HAP-1 (cell line): ENCODE results near the gene CHCT1.
"Not testable (repeated sequence)": the region's sequence is repeated elsewhere in the genome, so short reads cannot be mapped to it uniquely, and the experiment has no call there.

Source experiments
- DNase-seq, 2 experiments: peaks; one replicate each; pipeline ENCODE4 v3.0.0-alpha.2; 2016 to 2020; ENCODE audit warnings: low spot score in 2 of 2
- H3K27me3 ChIP-seq: fragments of 250-450 bp; sonication (Bioruptor Pico); 2 replicates; pipeline ENCODE4 v1.5.1; 2020; ENCODE audit warnings: low read depth, mild to moderate bottlenecking, moderate library complexity
- H3K36me3 ChIP-seq: fragments of 250-450 bp; sonication (Bioruptor Pico); replicated peaks from 2 replicates; pipeline ENCODE4 v1.5.1; 2020; ENCODE audit warnings: mild to moderate bottlenecking
- H3K4me1 ChIP-seq: fragments of 250-450 bp; sonication (Bioruptor Pico); 2 replicates; pipeline ENCODE4 v1.5.1; 2020; ENCODE audit warnings: mild to moderate bottlenecking
- H3K4me3 ChIP-seq: fragments of 250-450 bp; sonication (Bioruptor Pico); 2 replicates; pipeline ENCODE4 v1.5.1; 2020; ENCODE audit warnings: mild to moderate bottlenecking, moderate library complexity
- H3K9me3 ChIP-seq: fragments of 250-450 bp; sonication (Bioruptor Pico); 2 replicates; pipeline ENCODE4 v1.5.1; 2020; ENCODE audit warnings: mild to moderate bottlenecking, moderate library complexity
- in situ Hi-C: fragments of 300-500 bp; cut with MboI; formaldehyde crosslinking; loops from 3 replicates; pipeline ENCODE4 v1.14.3; 2020; ENCODE audit warnings: low sequenced_read_pairs, inconsistent platforms, mixed read lengths

CHCT1 gene

GRCh38 chr17:60415146-60415545, 7.1 kb upstream of the CHCT1 start:
- DNase-seq, result no peak
- Histone ChIP-seq H3K27me3 (no peaks in the 10 kb centered on the region), H3K9me3 (peaks cover under 1% of the 10 kb centered on the region; the same call in 1 of the 2 replicates), H3K4me1 (no peaks in the 10 kb centered on the region; the same call in 1 of the 2 replicates), H3K36me3 (no peaks in the 10 kb centered on the region), H3K4me3 (no peak overlapping the region)
- in situ Hi-C loops, result loop anchor here (25.0 kb wide), 1 partner anchor 278 kb away; the partner anchor contains the start of gene CA4

GRCh38 chr17:60416368-60416925, 5.8 kb upstream of the CHCT1 start:
- DNase-seq, result no peak
- Histone ChIP-seq H3K4me3 (no peak overlapping the region), H3K27me3 (no peaks in the 10 kb centered on the region), H3K4me1 (peaks cover 5% of the 10 kb centered on the region; the same call in 1 of the 2 replicates), H3K9me3 (no peaks in the 10 kb centered on the region), H3K36me3 (no peaks in the 10 kb centered on the region)
- in situ Hi-C loops, result loop anchor here (25.0 kb wide), 1 partner anchor 279 kb away; the partner anchor contains the start of gene CA4

- H3K4me1 ChIP-seq, result peaks cover 10% of the 10 kb centered on the region
- in situ Hi-C loops, result loop anchor here (25.0 kb wide), 1 partner anchor 282 kb away; the partner anchor contains the start of gene CA4
- H3K36me3 ChIP-seq, H3K9me3 ChIP-seq, H3K4me3 ChIP-seq, H3K27me3 ChIP-seq, DNase-seq: not testable (repeated sequence)
Measured at GRCh38 chr17:60419003-60419402, 3.3 kb upstream of the CHCT1 start.

GRCh38 chr17:60419875-60420274, 2.4 kb upstream of the CHCT1 start:
- in situ Hi-C loops, result loop anchor here (10.0 to 25.0 kb wide), 2 partner anchors 185 to 283 kb away; partner anchors contain the start of gene CA4
- not testable (repeated sequence) for H3K4me3 ChIP-seq, H3K36me3 ChIP-seq, DNase-seq, H3K27me3 ChIP-seq, H3K9me3 ChIP-seq
- H3K4me1 ChIP-seq, result peaks cover 10% of the 10 kb centered on the region

GRCh38 chr17:60421273-60422161, 772 bp upstream of the CHCT1 start:
- peak overlapping the region; percentile 33 for H3K4me3 ChIP-seq
- in situ Hi-C loops, result loop anchor here (10.0 to 25.0 kb wide), 2 partner anchors 187 to 284 kb away; partner anchors contain the start of gene CA4
- H3K9me3 ChIP-seq, result no peaks in the 10 kb centered on the region
- peak; percentile 68 to 88 for DNase-seq
- H3K36me3 ChIP-seq, result no peaks in the 10 kb centered on the region
- peaks cover 10% of the 10 kb centered on the region for H3K4me1 ChIP-seq
- H3K27me3 ChIP-seq, result no peaks in the 10 kb centered on the region

DNA sequence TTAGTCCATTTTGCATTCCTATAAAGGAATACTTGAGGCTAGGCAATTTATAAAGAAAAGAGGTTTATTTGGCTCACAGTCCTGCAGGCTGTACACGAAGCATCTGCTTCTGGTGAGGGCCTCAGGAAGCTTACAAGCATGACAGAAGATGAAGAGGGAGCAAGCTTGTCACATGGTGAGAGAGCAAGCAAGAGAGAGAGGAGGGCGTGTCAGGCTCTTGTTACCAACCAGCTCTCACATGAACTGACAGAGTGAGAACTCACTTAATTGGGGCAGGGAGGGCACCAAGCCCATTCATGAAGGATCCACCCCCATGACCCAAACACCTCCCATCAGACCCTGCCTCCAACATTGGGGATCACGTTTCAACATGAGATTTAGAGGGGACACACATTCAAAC, 1.6 kb downstream of the CHCT1 start:
- peaks cover 10% of the 10 kb centered on the region for H3K4me1 ChIP-seq
- no peak overlapping the region for H3K4me3 ChIP-seq
- H3K9me3 ChIP-seq, result no peaks in the 10 kb centered on the region
- in situ Hi-C loops, result loop anchor here (10.0 to 25.0 kb wide), 2 partner anchors 189 to 287 kb away; partner anchors contain the start of gene CA4
- DNase-seq, result no peak
- H3K27me3 ChIP-seq, result no peaks in the 10 kb centered on the region
- H3K36me3 ChIP-seq, result no peaks in the 10 kb centered on the region

GRCh38 chr17:60425626-60426025, 3.3 kb downstream of the CHCT1 start:
- in situ Hi-C loops, result loop anchor here (10.0 to 25.0 kb wide), 2 partner anchors 191 to 513 kb away; no protein-coding TSS in a partner anchor
- H3K4me1 ChIP-seq, result peaks cover 9% of the 10 kb centered on the region
- DNase-seq, result no peak

GRCh38 chr17:60426596-60426995, 4.3 kb downstream of the CHCT1 start:
- Histone ChIP-seq H3K4me1 (peaks cover 4% of the 10 kb centered on the region), H3K36me3 (no peaks in the 10 kb centered on the region), H3K27me3 (no peaks in the 10 kb centered on the region), H3K4me3 (no peak overlapping the region), H3K9me3 (no peaks in the 10 kb centered on the region)
- in situ Hi-C loops, result loop anchor here (10.0 to 25.0 kb wide), 2 partner anchors 192 to 514 kb away; no protein-coding TSS in a partner anchor
- no peak for DNase-seq

More at GRCh38 chr17:60425626-60426025, 3.3 kb downstream of the CHCT1 start:
- no peaks in the 10 kb centered on the region for H3K36me3 ChIP-seq
- H3K27me3 ChIP-seq, result no peaks in the 10 kb centered on the region
- H3K9me3 ChIP-seq, result no peaks in the 10 kb centered on the region
- no peak overlapping the region for H3K4me3 ChIP-seq

- H3K4me3 ChIP-seq, H3K27me3 ChIP-seq, DNase-seq, H3K4me1 ChIP-seq, H3K36me3 ChIP-seq: not testable (repeated sequence)
- in situ Hi-C loops, result loop anchor here (10.0 to 25.0 kb wide), 2 partner anchors 194 to 516 kb away; no protein-coding TSS in a partner anchor
- H3K9me3 ChIP-seq, result peaks cover 11% of the 10 kb centered on the region
Measured at GRCh38 chr17:60428491-60428890, 6.2 kb downstream of the CHCT1 start.

DNA sequence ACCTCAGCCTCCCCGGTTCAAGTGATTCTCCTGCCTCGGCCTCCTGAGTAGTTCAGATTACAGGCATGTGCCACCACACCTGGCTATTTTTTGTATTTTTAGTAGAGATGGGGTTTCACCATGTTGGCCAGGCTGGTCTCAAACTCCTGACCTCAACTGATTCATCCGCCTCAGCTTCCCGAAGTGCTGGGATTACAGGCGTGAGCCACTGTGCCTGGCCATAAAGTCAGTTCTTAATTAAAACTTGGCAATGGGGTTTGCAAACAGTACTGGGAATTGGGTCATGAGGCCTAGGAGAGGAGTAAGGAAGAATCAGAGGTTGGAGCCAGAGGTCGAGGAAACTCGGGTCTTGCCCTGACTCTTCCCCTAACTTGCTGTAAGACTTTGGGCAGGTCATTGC, 8.3 kb downstream of the CHCT1 start:
- in situ Hi-C loops, result loop anchor here (25.0 kb wide), 1 partner anchor 518 kb away; no protein-coding TSS in a partner anchor
- not testable (repeated sequence) for DNase-seq, H3K4me1 ChIP-seq, H3K36me3 ChIP-seq, H3K4me3 ChIP-seq, H3K27me3 ChIP-seq
- H3K9me3 ChIP-seq, result peaks cover 11% of the 10 kb centered on the region

DNA sequence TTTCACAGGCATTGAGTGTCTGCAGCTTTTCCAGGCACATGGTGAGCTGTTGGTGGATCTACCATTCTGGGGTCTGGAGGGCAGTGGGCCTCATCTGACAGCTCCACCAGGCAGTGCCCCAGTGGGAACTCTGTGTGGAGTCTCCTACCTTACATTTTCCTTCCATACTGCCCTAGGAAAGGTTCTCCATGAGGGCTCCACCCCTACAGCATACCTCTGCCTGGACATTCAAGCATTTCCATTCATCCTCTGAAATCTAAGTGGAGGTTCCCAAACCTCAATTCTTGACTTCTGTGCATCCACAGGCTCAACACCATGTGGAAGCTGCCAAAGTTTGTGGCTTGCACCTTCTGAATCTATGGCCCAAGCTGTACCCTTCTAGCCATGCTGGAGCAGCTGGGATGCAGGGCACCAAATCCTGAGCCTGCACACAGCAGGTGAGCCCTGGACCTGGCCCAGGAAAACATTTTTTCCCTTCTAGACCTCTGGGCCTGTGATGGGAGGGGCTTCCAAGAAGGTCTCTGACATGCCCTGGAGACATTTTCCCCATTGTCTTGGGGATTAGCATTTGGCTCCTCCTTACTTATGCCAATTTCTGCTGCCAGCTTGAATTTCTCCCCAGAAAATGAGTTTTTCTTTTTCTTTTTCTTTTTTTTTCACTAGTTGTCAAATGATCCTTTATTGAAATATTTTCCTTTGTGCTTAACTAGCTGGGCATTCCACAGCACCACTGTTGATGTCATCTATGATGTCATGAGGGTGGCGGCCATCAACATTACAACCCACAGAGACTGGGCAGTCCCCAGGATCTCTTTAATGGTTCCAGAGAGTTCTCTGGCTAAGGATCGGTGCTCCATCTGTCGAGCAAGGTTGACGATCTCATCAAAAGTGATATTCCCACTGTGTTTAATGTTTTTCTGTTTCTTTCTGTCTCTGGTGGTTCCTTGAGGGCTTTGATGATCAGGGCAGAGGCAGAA, 11.0 kb downstream of the CHCT1 start:
- not testable (repeated sequence) for DNase-seq, H3K4me3 ChIP-seq, H3K4me1 ChIP-seq, H3K36me3 ChIP-seq, H3K27me3 ChIP-seq
- peaks cover 11% of the 10 kb centered on the region for H3K9me3 ChIP-seq
- in situ Hi-C loops, result loop anchor here (25.0 kb wide), 1 partner anchor 521 kb away; no protein-coding TSS in a partner anchor

- H3K36me3 ChIP-seq, result no peaks in the 10 kb centered on the region
- H3K4me3 ChIP-seq, result no peak overlapping the region
- peaks cover 11% of the 10 kb centered on the region for H3K9me3 ChIP-seq
- DNase-seq, result peak; percentile 77 to 81
- in situ Hi-C loops, result loop anchor here (25.0 kb wide), 1 partner anchor 523 kb away; no protein-coding TSS in a partner anchor
- no peaks in the 10 kb centered on the region for H3K27me3 ChIP-seq
- H3K4me1 ChIP-seq, result peaks cover 9% of the 10 kb centered on the region
Measured at GRCh38 chr17:60435244-60436167, 13.2 kb downstream of the CHCT1 start.
